Hepatocyte (in vitro differentiated cells): ENCODE data around the gene UQCR10. TPM values are rescaled to one million over a fixed set of nuclear protein-coding genes. Genes with fewer than 3 reads are reported as not detected.

Experiments used
- DNase-seq: peaks from one replicate; pipeline ENCODE4 v3.0.0-alpha.2; 2016; ENCODE audit warnings: low spot score
- H2AFZ ChIP-seq: fragments of 200-600 bp; sonication (generic); 2 replicates; pipeline ENCODE4 v1.6.0; 2016; ENCODE audit warnings: antibody characterized with exemption, mild to moderate bottlenecking
- H3K27ac ChIP-seq: fragments of 200-600 bp; sonication (generic); 2 replicates; pipeline ENCODE4 v1.5.1; 2016; ENCODE audit warnings: mild to moderate bottlenecking
- H3K27me3 ChIP-seq: fragments of 200-600 bp; sonication (generic); 2 replicates; pipeline ENCODE4 v1.6.1; 2016
- H3K36me3 ChIP-seq: fragments of 200-600 bp; sonication (generic); replicated peaks from 2 replicates; pipeline ENCODE4 v1.5.1; 2016; ENCODE audit warnings: low read depth; ENCODE audit not compliant: insufficient read depth
- H3K4me1 ChIP-seq: fragments of 200-600 bp; sonication (generic); 2 replicates; pipeline ENCODE4 v1.5.1; 2016; ENCODE audit warnings: mild to moderate bottlenecking, moderate library complexity; ENCODE audit not compliant: insufficient read depth
- H3K4me2 ChIP-seq: fragments of 200-600 bp; sonication (generic); 2 replicates; pipeline ENCODE4 v1.6.0; 2016
- H3K4me3 ChIP-seq: fragments of 200-600 bp; sonication (generic); 2 replicates; pipeline ENCODE4 v1.5.1; 2016; ENCODE audit warnings: mild to moderate bottlenecking
- H3K79me2 ChIP-seq: fragments of 200-600 bp; sonication (generic); 2 replicates; pipeline ENCODE4 v1.6.0; 2017; ENCODE audit warnings: mild to moderate bottlenecking
- H3K9me2 ChIP-seq: fragments of 200-600 bp; sonication (generic); replicated peaks from 2 replicates; pipeline ENCODE4 v1.6.0; 2017; ENCODE audit warnings: mild to moderate bottlenecking; ENCODE audit not compliant: insufficient read depth
- H3K9me3 ChIP-seq: fragments of 200-600 bp; sonication (generic); 2 replicates; pipeline ENCODE4 v1.5.1; 2016; ENCODE audit warnings: low read depth, mild to moderate bottlenecking
- H4K20me1 ChIP-seq: fragments of 200-600 bp; sonication (generic); 2 replicates; pipeline ENCODE4 v1.6.0; 2016; ENCODE audit warnings: mild to moderate bottlenecking; ENCODE audit not compliant: insufficient read depth, poor library complexity, severe bottlenecking
- EZH2 ChIP-seq: fragments of 200-600 bp; sonication (generic); IDR thresholded peaks from 2 replicates; pipeline ENCODE4 v1.6.1; 2016; ENCODE audit warnings: antibody characterized with exemption, mild to moderate bottlenecking, borderline replicate concordance
- EZH2phosphoT487 ChIP-seq: fragments of 200-600 bp; sonication (generic); IDR thresholded peaks from one replicate; pipeline ENCODE4 v1.6.1; 2018; ENCODE audit warnings: antibody characterized with exemption, mild to moderate bottlenecking, low read depth, moderate library complexity; ENCODE audit not compliant: unreplicated experiment, severe bottlenecking
- WGBS: methylation state at CpG from one replicate; pipeline ENCODE4 v1.1.6; 2016; ENCODE audit warnings: low lambda C conversion rate; ENCODE audit errors: missing lambda C conversion rate; 5-methylcytosine and 5-hydroxymethylcytosine counted together
- polyA plus RNA-seq: library from polyadenylated mRNA; unstranded; fragments of >200 nt; fragmentation: Nextera tagmentation; extraction: Ambion mirVana; gene quantifications from 2 replicates; pipeline ENCODE4 v1.2.1, GENCODE V29; 2016
- total RNA-seq: library from RNA; depleted of rRNA; stranded (reverse); fragments of >200 nt; gene quantifications from 2 replicates; pipeline ENCODE4 v1.2.3, GENCODE V29; 2014
- TF ChIP-seq, protein P1 (sequence below): fragments of 200-600 bp; sonication (generic); IDR thresholded peaks from 2 replicates; pipeline ENCODE4 v1.5.1; 2016; ENCODE audit warnings: antibody characterized with exemption, mild to moderate bottlenecking; ENCODE audit not compliant: poor library complexity

The UQCR10 gene
- total and polyA plus RNA-seq, 2 experiments from 2014 or later = 122 to 414 TPM

- no peak overlapping the region for H3K4me2 ChIP-seq
- no peak for DNase-seq
- no peaks in the 10 kb centered on the region for H4K20me1 ChIP-seq
- TF ChIP-seq EZH2phosphoT487 = no peak
- no peak for TF ChIP-seq EZH2
- TF ChIP-seq, protein P1, sequence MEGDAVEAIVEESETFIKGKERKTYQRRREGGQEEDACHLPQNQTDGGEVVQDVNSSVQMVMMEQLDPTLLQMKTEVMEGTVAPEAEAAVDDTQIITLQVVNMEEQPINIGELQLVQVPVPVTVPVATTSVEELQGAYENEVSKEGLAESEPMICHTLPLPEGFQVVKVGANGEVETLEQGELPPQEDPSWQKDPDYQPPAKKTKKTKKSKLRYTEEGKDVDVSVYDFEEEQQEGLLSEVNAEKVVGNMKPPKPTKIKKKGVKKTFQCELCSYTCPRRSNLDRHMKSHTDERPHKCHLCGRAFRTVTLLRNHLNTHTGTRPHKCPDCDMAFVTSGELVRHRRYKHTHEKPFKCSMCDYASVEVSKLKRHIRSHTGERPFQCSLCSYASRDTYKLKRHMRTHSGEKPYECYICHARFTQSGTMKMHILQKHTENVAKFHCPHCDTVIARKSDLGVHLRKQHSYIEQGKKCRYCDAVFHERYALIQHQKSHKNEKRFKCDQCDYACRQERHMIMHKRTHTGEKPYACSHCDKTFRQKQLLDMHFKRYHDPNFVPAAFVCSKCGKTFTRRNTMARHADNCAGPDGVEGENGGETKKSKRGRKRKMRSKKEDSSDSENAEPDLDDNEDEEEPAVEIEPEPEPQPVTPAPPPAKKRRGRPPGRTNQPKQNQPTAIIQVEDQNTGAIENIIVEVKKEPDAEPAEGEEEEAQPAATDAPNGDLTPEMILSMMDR = no peak
- no peaks in the 10 kb centered on the region for H3K27me3 ChIP-seq
- H3K36me3 ChIP-seq = no peaks in the 10 kb centered on the region
- H3K9me2 ChIP-seq = no peaks in the 10 kb centered on the region
- no peak overlapping the region for H3K4me3 ChIP-seq
- no peaks in the 10 kb centered on the region for H3K79me2 ChIP-seq
- no peaks in the 10 kb centered on the region for H3K4me1 ChIP-seq
- WGBS = 85% methylated on average over 8 of the region's 8 CpGs
- no peaks in the 10 kb centered on the region for H3K9me3 ChIP-seq
- H2AFZ ChIP-seq = no peak overlapping the region
- no peak overlapping the region for H3K27ac ChIP-seq
These were observed 32.8 kb upstream of the UQCR10 start for GRCh38 chr22:29734406-29734805.

- Histone ChIP-seq H3K9me3 (no peaks in the 10 kb centered on the region), H3K4me1 (no peaks in the 10 kb centered on the region), H3K4me2 (no peak overlapping the region), H3K4me3 (no peak overlapping the region), H2AFZ (no peak overlapping the region), H3K27ac (no peak overlapping the region), H4K20me1 (no peaks in the 10 kb centered on the region), H3K9me2 (no peaks in the 10 kb centered on the region), H3K79me2 (no peaks in the 10 kb centered on the region), H3K36me3 (no peaks in the 10 kb centered on the region), H3K27me3 (no peaks in the 10 kb centered on the region)
- TF ChIP-seq, protein P1 = no peak
- no peak for TF ChIP-seq EZH2
- TF ChIP-seq EZH2phosphoT487 = no peak
- DNase-seq = no peak
- 75% methylated on average over 5 of the region's 9 CpGs for WGBS
These were observed 32.3 kb upstream of the UQCR10 start for GRCh38 chr22:29734838-29735237.

GRCh38 chr22:29735416-29735815 lies 31.8 kb upstream of the UQCR10 start:
- DNase-seq = no peak
- no peak overlapping the region for H2AFZ ChIP-seq
- no peaks in the 10 kb centered on the region for H3K9me2 ChIP-seq
- no peaks in the 10 kb centered on the region for H3K9me3 ChIP-seq
- H3K27me3 ChIP-seq = no peaks in the 10 kb centered on the region
- H4K20me1 ChIP-seq = no peaks in the 10 kb centered on the region
- no peak for TF ChIP-seq EZH2phosphoT487
- TF ChIP-seq, protein P1 = no peak
- TF ChIP-seq EZH2 = no peak
- H3K27ac ChIP-seq = no peak overlapping the region
- H3K4me3 ChIP-seq = no peak overlapping the region
- H3K4me2 ChIP-seq = no peak overlapping the region
- WGBS = 70% methylated on average over 1 of the region's 1 CpG
- H3K36me3 ChIP-seq = no peaks in the 10 kb centered on the region
- H3K79me2 ChIP-seq = no peaks in the 10 kb centered on the region
- no peaks in the 10 kb centered on the region for H3K4me1 ChIP-seq
